GM19395 (cell line): ENCODE measurements around the gene CBX6.
"Not testable (repeated sequence)": the region's sequence is repeated elsewhere in the genome, so short reads cannot be mapped to it uniquely, and the experiment has no call there.

ENCODE experiments used
- ATAC-seq: cut with Tn5 transposase; IDR thresholded peaks from one replicate; pipeline ENCODE4 v1.9.1; 2021; ENCODE audit warnings: mild to moderate bottlenecking, moderate library complexity; ENCODE audit not compliant: unreplicated experiment

Gene CBX6

DNA sequence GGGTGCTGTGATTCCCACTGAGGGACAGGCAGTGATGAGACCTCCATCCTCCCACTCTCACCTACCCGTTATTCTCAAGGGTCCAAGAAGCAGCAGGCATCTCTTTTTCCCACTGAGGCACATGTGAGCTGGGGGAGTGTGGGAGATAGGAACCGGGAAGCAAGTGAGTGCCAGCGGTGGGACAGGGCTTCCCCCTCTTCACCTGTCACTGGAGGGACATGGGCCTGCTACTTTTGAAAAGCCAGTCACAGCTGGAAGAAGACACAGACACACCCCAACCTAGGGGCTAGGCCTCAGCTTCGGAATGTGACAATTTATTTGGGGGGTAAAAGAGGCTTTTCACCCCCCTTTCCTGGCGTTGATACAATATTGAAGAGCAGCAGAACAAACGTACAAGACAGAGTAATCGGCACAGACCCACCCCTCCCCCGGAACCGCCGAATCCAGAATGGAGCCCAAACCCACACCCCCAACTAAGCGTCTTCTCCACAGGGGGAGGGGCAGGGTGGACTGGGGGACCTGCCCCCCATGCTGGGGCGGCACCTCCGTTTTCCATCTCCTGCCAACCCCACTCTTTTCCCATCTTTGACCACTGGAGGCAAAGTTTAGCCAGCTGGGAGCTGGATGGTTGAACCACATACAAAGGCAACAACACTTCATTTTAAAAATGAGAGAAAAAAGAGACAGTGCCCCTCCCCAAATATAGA lies 10.7 kb downstream of the CBX6 start:
- ATAC-seq, result no peak

DNA sequence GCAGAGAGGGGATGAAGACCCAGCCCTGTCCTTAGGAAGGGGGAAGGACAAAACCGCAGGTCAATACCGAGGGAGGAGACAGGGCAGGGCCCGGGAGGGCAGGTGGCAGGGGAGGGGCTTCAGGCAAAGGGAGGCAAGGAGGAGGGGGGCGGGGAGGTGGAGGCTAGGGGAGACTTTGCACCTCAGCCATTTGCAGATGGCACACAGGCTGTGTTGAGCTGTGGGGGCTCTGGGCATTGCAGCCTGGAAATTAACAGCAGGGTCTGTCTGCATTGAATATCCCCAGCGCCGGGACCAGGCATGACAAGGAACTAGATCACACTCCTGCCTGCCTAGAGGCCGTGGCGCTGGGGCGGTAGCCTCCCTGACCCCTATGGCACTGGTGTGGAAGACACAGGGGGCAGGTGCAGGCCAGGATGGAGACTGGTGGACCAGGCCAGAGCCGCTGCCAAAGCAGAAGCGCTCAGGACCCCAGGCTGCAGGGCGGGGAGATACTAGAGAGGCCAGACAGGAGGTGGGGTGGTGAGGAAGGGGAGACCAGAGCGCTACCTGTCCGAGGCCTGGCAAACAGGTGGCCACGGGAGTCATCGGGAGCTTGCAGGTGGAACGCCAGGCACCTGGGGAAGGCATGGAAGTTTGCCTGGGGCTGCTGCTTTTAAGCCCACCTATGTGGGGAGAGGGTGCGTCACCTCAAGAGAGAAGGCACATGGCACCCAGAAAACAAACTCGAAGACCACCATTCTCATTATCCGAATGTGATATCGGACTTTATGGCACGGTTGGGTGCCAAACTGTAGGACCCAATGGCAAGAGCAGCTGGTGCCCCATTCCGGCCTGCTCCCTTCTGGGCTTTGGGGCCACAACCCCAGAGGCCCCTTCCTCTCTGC lies 11.5 kb downstream of the CBX6 start:
- no peak for ATAC-seq

DNA sequence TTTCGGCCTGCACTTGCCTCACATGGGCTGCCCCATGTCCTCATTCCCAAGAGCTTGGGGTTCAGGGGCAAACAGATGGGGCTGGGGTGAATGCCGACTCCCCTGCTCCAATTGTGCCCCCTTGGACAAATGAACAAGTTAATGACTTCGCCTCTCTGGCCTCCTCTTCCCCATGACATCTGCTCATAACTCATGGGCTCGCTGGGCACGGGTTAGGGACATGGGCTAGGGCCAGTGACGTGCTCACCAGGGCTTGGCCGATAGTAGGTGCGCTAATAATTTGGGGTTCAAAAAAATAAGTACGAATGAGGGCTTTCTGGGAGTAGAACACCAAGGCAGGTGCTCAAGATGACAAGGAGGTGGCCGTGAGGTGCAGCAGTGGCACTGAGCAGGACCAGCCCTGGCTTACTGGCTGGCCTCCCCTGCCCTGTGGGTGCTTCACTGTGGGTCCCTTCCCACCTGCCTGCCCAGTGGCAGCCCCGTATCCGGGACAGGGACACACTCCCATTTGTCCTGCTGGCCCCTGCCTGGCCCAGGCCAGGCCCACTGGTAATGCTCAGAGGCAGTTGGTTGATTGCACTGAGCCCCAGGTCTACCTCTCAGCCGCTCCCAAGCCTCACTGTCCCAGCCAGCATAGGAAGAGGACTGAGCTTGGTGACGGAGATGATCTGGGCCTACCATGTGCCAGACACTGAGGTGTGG lies 12.3 kb downstream of the CBX6 start:
- no peak for ATAC-seq

DNA sequence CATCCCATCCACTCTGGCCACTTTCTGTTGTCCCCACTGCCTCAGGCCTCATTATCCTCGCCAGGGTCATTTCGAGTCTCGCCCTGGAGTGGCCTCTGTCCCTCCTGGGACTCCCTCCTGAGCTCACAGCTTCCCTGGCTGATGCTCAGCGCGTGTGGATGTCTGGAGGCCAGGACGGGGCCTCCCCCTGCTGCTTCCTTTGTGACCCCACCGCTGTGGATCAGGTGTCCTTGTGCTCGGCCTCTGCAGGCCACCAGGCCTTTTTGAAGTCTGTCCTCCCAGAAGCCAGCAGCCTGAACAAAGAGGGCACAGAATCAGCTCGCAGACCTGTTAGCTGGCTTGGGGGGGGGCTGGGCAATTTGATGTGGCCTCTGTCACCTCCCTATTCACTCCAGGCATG lies 13.5 kb downstream of the CBX6 start:
- no peak for ATAC-seq

DNA sequence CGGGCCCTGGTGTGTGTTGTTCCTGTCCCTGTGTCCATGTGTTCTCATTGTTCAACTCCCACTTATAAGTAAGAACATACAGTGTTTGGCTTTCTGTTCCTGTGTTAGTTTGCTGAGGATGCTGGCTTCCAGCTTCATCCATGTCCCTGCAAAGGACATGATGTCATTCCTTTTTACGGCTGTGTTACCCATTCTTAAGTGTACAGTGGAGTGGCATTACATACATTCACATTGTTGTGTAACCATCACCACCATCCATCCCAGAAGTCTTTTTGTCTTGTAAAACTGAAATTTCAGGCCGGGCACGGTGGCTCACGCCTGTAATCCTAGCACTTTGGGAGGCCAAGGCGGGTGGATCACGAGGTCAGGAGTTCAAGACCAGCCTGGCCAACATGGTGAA lies 17.5 kb downstream of the CBX6 start:
- not testable (repeated sequence) for ATAC-seq

DNA sequence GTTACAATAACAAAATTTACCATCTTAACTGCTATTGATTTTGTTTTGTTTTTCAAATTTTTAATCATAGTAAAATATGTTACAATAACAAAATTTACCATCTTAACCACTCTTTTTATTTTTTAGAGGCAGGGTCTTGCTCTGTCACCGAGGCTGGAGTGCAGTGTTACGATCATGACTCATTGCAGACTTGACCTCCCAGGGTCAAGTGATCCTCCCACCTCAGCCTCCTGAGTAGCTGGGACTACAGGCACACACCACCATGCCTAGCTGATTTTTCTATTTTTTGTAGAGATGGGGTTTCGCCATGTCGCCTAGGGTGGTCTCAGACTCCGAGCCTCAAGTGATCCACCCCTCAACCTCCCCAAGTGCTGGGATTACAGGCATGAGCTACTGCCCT lies 18.1 kb downstream of the CBX6 start:
- ATAC-seq, result not testable (repeated sequence)

DNA sequence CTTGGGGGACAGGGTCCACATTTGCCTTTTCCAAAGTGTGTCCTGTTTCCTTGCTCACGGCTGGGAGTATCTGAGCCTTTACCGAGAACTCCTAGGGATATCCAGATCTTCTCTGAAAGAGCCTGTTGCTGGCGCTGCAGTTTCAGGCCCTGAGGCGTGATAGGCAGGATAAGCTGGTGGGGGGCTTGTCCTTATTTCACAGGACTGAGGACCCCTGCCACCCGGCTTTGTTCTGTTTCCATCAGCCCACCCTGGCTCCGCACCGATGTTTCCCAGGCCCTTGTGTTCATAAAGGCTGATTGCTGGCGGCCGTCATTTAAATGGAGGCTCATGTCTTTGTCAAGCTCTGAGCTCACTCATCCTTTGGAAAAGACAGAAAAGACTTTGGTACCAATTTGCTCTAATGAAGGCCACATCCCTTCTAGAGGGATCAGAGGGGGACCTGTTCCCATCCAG lies 18.8 kb downstream of the CBX6 start:
- ATAC-seq, result no peak

DNA sequence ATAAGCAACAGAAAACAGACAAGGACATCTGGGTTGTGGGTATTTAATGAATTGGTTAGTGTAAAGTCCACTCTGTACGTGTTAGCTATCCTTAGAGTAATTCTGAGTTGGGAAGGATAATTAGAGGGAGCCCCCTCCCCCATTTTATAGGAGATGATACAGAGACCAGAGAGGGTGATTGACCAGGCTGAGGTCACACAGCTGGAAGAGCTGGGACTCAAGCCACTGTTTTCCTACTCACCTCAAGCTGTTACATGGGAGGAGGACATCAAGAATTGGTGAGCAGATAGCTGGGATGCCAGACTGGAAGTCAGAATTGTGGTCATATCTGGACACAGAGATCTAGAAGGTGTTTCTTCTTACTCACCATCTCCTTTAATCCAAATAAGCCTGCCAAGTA lies 19.5 kb downstream of the CBX6 start:
- ATAC-seq, result no peak

DNA sequence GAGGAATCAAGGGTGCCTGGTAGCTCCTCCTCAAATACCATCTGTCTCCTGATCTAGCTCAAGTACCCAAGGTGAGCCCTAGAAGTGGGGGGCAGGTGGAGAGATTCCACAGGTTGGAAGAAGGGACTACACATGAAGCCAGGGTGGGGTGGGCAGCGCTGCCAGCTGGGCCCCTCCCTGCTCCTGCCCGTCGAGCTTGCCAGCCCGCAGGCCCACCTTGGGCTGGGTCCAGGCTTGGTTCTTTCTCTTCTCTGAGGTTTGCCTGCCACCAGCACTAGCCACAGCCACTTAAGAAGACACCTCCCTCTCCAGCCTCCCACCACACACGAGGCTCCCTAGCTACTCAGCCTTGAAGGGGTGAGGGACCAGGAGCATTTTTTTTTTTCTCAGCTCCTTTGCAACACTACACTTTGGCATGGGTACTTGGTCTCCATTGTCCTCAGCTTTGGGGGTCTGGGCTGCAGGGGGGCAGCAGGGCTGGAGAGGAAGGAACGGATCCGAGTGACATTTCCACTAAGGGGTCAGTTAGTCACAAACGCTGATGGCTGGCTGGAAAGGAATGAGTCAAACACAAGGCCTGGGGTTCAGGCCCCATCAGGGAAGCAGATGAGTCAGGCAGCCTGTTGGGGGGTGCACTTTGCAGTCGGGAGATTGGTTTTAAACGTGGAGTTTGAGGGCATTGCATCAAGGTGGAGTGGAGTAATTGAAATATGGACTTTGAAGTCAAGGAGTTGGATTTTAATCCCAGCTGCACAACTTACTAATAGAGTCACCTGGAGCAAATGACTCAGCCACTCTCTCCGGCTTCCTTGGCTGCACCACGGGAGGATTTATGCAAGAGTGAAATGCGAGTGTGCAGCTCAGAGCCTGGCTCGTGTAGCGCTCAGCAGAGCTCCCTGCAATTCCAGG lies 20.8 kb downstream of the CBX6 start:
- no peak for ATAC-seq

DNA sequence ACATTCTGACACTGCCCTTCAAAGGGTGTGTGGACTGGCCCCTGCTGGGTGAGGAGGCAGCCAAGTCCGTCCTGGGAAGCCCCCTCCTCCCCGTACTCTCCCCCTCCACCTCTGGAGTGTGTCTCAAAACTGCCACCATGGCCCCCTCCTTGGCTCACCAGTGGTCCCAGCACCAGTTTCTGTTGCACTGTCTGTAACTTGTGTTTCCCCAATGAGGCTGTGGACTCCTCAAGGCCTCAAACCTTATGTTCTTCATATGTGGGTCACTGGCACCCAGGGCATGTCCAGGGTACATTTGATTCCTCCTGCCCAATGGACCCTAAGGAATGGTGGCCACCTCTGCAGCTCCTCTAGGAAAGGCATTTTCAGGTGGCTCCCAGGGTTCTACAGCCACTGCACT lies 21.6 kb downstream of the CBX6 start:
- no peak for ATAC-seq

DNA sequence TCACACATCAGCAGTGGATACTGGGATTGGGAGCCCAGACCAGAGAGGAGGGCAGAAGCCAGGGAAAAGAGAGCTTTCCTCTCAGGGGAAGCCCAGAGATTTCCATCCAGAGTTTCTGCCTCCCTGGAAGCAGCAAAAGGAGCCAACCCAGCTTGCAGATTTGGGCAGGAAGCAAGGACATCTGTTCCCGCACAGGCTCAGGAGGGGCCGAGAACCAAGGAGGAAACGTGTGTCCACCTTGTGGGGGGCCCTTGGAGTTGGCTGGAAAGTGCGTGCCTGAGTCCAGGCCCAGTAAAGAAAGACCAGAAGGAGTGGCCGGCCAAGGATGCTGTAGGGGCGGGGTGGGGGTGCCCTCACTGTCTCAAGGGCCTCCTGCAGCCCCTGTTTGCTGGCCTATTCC lies 22.2 kb downstream of the CBX6 start:
- no peak for ATAC-seq

DNA sequence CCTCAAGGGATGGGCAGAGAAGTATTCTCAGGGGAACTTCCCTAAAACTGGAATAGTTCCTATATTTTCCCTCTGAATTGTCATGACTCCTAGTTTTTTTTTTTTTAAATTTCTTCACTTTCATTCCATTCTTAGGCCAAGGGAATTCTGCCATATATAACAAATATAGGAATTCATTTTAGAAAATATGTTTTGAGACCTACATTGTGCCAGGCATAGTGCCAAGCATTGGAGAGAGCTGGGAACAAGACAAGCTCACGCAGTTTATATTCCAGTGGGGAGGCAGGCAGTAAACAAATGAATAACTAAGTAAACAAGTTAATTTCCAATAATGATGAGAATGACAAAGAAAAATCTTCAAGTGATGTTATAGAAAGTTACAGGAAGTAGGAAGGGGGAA lies 25.6 kb downstream of the CBX6 start:
- no peak for ATAC-seq

DNA sequence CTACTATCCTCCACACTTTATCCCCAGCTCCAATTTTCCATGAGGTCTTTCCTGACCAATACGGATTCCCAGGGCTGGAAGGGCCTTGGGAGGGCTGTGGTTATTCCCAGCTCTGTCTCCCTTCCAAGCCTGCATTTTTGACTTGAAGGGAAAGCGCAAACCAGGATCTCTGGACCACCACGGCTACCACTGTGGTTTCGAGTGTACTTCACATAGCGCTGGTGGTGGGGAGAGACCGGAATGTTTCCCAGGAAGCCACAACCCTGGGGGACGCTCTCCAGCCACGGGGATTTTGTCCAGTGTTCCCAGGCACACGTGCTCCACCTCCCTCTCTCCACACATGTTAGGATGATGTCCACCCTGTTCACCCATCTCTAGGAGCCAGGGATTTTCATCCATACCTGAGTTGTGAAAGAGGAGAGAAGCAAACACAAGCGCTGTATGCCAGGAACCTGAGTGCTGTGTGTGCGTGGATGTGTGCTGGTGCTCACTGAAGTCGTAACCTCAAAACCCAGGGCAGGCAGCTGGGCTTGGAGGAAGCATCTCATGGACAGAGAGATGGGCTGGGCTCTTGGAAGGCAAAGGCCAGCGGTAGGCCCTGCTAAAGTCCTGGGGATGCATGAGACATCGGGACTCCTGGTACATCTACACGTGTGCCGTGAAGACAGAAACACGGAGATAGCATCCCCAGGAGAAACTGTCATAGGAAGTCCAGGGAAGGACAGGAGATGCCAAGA lies 26.8 kb downstream of the CBX6 start:
- no peak for ATAC-seq

DNA sequence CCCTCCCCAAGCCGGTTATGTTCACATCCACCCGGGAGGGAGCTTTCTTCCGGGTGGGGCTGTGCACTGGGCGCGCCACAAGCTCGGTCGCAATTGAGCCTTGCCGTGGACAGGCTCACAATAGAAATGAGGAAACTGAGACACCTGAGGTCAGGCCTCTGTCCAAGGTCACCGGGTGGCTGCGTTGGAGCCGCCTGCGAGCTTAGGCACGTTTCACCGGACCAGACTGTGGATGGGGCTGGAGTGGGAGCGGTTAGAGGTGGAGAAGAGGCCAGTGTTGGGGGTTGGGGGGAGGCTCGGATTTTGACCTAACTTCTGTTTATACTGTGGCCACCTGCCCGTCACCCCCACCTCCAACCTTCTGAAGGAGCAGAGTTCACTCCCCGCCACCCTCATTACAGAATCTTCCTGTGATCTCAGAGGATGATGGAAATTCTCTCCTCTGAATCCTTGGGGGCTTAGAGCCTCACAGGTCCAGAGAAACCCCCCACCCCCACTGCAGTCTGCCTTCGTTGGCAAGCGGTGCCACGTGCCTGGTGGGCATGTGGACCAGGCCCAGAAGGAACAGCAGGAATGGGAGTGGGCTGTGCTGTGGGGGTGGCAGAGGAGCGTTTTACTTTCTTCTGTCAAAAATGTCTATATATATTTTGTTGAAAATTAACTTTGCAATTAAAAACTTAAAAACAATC lies 27.6 kb downstream of the CBX6 start:
- no peak for ATAC-seq

DNA sequence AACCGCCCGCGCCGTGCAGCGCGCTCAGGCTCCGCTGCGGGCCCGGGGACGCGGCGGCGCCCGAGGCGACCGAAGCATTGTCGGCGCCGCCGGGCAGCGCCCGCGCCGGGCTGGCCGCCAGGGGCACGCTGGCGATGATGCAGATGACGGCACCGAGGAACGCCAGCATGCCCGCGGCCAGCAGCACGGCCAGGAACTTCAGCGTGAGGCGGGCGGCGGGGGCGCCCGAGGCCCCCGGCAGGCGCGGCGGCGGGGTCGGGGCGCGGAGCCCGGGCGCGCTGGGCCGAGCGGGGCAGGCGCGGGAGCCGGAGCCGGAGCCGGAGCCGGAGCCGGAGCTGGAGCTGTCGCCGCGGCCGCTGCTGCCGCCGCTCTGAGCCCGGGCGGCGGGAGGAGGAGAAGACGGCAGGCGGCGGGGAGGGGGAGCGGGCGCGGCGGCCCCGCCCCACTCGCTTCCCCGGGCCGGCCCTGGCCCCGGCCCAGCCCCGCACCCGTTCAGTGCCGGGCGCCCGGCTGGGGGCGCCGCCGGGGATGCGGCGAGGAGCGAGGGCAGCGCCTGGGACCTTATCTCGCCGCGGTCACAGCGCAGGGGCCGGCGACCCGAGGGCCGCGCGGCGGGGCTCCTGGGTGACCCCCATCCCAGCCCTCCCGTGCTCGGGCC lies 28.2 kb downstream of the CBX6 start, which contains the start of gene NPTXR:
TSS of gene NPTXR (minus strand) at position 372 of the 658 bp plus-strand sequence.
- ATAC-seq, result no peak

DNA sequence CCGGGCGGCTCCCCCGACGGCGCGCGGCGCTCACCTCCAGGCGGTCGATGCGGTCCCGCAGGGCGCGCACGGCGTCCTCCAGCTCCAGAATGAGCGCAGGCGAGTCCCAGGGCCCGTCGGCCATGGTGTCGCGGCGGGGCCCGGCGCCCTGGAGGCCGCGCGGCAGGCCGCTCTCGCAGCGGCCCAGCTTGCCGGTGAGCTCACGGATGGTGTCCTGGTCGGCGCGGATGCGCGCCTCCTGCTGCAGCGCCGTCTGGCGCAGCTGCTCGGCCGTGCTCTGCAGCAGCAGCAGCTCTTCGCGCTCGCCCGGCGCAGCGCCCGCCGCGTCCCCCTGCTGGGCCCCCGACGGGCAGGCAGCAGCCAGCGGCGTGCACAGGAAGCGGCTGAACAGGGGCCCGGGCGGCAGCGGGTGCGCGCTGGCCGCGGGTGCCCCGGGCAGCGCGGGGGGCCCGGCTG lies 28.8 kb downstream of the CBX6 start:
- ATAC-seq, result no peak

DNA sequence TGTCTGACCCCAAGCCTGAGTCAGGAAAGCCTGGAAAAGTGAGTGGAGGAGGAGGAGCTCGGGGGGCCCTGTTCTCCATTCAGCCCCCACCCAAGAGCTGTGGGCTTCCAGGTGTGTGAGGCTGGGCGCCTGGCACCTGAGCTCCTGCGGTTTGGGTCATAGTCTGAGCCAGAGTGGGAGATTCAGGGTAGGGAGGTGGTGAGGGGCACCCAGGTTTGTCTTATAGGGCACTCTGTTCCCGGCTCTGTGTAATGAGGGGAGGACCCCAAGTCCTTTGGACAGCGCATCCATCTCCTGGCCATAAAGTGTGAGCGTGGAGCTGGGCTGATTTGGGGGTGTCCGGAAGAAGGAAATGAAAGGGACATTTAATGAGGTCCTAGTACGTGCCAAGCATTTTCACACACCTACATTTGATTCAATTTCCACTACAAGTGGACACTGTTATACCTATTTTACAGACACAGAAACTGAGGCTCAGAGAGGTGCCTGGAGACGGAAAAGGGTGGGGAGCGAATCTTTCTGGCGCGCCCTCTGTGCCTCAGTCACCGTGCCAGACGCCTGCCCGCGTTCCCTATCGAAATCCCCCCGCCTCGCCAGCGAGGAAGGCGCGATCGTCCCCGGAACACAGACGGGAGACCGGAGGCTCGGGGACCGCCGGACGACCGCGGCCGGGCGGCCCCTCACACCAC lies 29.4 kb downstream of the CBX6 start:
- ATAC-seq, result no peak

DNA sequence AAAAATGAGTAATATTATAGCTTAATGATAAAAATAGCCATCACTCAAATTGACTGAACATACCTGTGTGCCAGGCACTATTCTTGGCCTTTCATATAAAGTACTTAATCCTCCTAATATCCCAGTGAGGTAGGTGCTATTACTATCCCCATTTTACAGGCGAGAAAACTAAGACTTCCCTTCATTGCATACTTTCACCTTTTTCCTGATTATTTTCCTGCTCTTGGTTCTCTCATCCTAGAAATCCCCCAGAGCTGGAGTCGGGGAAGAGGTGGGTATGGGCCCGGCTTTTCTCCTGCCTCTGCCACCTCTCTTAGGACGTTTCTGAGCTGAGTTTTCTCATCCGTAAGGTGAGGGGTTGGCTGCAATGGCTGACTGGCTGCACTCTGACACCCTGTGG lies 30.4 kb downstream of the CBX6 start:
- ATAC-seq, result no peak
